NCI-H1105 treated with DMSO at 0.1 percent for 48 hours (cell line): ENCODE data around the gene MPZL1.

ENCODE experiments used
- DNase-seq: peaks from one replicate; lab custom pipeline; 2025; lab: John Stamatoyannopoulos, UW

Gene MPZL1

GRCh38 chr1:167721617-167722151 lies at the start of gene MPZL1:
TSS of gene MPZL1 (plus strand) at chr1:167721982. CDS start at chr1:167722152, 170 bp downstream.
- DNase-seq = peak; percentile 92

DNA sequence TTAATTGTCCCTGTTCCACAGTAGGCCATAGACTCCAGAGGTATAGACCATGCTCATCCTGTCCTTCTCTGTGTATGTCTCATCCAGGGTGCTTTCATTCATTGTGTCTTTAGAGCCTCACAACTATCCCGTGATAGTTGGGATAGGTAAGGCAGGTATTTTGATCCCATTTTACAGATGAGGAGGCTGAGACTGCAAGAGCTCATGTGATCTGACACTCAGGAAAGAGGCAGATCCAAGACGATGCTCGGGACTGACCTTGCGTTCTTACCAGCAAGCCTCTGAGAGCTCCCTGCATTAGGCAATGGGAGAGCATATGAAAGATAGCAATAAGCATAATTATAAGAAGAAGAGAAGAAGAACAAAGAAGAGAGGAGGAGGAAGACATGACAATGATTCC lies 49.0 kb upstream of the MPZL1 start:
- no peak for DNase-seq

DNA sequence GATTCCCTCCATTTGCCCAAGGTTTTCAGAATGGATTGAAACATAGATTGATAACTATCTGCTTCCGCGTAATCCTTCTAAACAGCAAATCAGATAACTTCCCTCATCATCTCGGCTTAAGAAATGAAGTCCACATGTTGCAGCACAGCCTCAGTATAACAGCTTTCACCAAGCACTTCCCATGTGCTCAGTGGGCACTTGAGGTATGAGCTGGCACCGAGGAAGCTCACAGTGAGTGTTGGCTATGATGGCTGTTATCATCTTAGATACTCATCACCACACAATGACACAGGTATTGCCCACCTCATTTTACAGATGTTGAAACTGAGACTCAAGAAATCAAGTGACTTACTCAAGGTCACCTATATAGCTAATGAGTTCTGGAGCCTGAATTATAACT lies 48.5 kb upstream of the MPZL1 start:
- DNase-seq = no peak

DNA sequence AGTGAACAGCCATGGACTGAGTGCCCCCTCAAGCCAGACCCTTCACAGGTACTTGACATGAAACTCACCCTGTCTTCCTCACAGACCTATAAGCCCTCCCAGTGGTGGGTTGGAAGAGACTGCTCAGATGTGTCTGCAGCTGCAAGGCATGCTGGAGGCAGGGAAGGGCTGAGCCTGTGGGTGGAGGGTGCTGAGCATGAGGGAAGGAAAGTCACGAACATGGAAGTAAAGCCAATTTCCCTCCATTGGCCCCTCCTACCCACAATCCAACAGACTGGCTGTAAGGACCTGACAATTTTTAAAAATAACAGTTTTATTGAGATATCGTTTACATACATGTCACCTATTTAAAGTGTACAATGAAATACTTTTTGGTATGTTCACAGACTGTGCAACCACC lies 47.6 kb upstream of the MPZL1 start:
- no peak for DNase-seq

- no peak for DNase-seq
Observed at GRCh38 chr1:167675440-167675839, 46.3 kb upstream of the MPZL1 start.

- no peak for DNase-seq
Observed at GRCh38 chr1:167676205-167676915, 45.4 kb upstream of the MPZL1 start.

DNA sequence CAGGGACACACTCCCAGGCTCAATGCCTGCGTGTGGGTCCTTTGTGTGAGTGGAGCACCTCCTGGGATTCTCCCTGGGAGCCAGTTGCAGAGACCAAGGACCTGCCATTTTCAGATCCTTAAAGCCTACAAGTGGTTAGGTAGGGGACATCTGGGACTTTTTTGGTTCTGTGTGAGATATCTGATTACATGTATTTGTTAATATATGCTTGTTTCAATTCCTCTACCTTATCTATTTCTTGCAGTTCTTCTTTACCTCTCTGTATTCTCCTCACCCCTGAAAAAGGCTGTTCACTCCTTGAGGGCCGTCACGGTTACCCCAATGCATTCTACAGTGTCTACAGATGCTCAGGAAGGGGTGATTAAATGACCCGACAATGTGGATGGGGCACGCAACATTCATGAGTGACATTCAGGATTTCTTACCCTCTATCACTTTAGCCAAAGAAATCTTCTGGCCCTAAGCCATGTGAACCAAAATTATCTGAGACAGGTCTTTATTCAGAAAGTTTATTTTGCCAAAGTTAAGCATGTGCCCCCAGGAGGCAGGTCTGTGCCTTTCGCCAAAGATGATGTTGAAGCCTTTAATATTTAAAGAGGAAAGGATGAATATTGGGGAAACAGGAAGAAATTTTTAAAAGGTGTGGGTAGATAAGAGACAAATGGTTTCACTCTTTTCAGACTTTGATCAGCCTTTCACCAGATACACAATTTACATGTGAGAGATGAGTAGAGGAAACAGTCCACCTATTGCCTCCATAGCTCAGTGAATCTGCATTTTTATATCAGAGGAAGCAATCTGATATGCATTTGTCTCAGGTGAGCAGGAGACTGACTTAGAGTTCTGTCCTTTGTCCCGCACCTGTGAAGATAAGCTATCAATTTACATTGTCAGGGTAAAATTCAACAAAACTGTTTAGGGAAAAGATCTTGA lies 44.6 kb upstream of the MPZL1 start:
- no peak for DNase-seq

DNA sequence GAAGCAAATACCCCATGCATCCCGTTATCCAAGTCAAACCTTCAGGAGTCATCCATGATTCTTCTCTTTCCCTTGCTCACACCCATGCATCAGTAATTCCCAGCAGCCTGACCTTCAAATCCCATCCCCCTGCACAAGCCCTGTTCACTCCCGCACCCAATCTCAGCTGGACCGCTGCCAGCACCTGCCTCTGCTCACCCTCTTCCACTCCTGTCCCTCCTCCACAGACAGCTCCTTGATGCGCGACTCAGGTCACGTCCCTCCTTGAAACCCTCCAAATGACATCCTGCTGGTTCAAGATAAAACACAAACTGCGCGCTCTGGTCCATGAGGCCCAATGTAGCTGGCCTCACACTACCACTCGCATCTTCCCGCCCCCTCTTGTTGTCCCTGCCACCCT lies 43.4 kb upstream of the MPZL1 start:
- no peak for DNase-seq

- DNase-seq = no peak
Observed at GRCh38 chr1:167678838-167679237, 42.9 kb upstream of the MPZL1 start.

DNA sequence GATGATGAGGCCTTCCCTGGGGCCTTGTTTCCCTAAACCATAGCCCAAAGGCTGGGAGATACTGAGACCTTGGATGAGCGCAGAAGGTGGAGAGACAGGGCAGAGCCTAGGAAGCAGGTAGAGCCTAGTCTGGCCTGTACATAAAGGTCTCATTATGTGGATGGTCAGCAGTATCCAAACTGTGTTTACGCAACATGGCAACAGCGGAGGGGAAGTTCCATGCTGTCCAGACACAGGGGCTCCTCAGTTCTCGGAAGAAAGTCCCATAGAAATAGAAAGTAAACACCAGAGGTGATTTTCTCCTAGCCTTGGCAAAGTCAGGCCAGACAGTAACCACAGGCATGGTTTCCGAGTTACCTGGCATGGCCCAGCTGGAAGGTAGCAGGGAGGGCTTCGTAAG lies 42.1 kb upstream of the MPZL1 start:
- DNase-seq = no peak

DNA sequence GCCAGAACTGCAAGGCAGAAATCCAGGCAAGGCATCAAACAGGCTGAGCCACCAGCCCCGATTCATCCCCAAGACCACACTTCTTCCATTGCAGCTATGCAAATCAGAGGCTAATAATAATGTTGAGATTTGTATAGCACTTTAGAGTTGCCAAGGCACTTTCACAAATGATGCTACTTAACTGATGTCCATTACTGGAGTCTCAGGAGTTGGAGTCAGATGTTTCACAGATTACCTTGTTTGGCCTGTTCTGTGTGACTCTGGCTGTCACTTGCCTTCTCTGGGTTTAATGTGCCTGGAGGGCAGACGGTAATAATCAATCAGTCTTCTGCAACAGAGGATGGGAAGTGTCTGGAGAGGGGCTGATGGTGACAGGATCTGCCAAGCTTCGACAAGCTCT lies 40.8 kb upstream of the MPZL1 start:
- no peak for DNase-seq

- DNase-seq = no peak
Observed at GRCh38 chr1:167681451-167682098, 40.2 kb upstream of the MPZL1 start.

GRCh38 chr1:167683226-167683625 lies 38.6 kb upstream of the MPZL1 start:
- DNase-seq = peak; percentile 34

DNA sequence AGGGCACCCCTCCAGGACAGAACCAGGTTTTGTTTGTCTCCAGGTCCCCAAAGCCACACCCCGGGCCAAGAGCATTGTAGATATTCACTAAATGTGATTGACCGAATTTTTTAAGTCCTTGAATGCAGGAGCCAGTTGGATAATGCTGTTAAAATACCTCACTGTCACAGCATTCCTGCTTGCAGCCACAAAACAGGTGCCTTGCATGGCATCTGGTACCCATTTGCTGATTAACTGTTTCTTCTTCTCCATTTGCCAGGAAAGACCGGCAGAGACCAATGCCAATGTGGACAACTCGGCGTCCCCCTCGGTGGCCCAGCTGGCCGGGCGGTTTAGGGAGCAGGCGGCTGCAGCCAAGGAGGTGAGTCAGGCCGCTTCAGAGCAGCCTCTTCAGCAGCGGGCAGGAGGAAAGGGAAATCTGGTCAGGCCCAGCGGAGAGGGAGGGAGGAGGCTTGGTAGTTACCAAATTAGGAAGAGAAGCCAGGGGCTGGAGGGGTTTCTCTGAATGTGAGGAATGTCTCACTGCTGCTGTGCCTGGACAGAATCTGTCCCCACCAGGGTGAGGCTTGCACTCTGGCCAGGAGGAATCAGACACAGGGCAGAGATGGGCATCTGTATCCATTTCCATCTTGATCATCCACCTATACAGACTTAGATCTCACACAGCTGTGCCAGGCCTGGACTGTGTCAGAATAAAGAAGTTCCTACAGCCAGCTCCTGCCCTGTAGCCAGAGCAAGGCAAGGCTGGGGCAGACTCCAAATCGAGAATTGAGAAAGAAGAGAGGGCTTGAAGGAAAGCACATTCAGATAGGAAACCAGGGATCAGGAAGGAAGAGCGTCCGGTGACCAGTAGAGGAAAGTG lies 37.9 kb upstream of the MPZL1 start:
- DNase-seq = no peak

DNA sequence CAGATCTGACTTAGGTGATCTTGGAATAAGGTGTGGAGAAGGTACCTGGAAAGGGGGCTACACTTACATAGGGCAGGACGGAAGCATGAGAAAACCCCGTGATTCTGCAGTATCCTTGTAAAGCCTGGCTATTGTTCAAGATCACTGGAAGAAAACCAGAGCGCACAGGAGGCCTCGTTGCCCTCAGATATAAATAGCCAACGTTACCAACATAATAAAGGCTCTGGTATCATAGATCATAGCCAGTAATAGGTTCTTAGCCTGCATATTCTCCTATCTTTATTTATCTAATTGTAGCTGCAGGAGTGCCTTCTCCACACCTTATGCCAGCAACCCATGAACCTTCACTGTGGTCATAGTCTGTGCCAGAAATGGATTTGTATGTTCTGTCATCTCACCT lies 35.9 kb upstream of the MPZL1 start:
- DNase-seq = no peak

GRCh38 chr1:167687919-167688519 lies 33.8 kb upstream of the MPZL1 start:
- peak; percentile 67 for DNase-seq

DNA sequence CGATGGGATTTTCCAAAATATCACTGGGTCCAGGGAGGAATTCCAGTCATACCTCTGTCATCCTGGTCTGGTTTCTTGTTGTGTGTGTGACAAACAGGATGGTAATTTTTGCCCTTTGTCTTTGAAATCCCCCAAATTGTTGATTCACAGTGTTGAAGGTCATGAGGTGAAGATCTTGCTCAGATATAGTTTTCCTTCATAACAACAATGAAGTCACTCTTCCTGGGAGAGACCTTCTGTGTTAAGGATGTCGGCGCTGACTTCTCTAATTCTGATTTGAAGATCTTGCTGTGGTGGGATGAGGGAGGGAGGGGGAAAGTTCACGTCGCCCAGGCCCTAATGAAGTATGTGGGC lies 32.2 kb upstream of the MPZL1 start:
- DNase-seq = no peak

DNA sequence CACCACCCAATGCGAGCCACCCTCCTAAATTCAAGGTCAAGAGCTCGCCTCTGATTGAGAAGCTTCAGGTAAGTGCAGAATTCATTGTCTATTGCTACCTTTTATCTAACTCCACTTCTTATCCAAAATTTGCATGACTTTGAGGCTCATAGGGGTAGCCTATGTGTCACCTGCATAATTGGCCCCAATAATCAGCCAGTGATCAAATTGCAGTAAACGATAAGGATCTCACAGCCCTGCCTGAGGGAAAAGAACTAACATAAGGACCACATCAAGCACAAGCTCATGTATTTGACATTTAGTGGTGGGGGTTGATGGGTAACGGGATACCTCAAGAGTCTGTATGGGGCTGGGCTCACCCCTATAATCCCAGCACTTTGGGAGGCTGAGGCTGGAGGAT lies 31.7 kb upstream of the MPZL1 start:
- DNase-seq = no peak

- DNase-seq = no peak
Observed at GRCh38 chr1:167693425-167694045, 28.2 kb upstream of the MPZL1 start.

DNA sequence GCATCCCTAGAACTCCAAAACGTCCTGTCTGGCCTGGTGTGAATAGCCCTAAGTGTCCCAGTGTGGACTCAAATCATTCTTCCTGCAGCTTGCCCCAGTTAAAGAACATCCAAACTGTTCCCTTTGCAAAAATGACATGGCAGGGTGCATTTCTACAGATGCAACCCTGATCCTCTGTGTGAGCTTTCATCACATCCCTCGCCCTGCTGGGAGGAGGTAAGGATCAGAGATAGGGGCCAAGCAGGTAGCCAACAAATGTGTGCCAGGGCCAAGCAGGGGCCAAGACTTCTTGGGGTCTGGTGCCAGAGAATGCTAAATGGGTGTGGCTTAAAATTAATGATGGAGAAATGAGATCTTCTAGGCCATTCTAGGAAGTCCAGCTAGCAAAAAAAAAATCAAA lies 27.1 kb upstream of the MPZL1 start:
- no peak for DNase-seq

DNA sequence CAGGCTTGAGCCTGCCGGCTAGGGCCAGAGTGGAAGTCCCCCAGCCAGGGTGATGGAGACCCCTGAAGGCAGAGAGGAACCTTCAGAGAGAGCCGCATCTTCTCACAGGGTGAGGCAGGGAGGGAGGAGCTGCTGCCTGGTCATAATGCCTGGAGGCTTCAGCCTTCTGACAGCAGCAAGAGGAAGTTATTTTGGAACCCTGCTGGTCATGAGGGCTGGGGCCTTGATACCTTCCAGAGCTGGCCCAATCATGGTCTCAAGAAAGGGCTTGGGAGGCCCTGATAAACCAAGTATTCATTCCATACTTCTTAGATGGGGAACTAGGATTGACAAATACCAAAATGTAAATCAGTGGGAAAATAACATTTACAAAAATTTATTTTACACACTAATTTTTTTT lies 26.6 kb upstream of the MPZL1 start:
- DNase-seq = no peak
